CD8-positive, alpha-beta memory T cell (primary cell): Measurements from ENCODE around the gene ASNS. TPM values are rescaled to one million over a fixed set of nuclear protein-coding genes. Genes with fewer than 3 reads are reported as not detected.

Experiments
- CTCF ChIA-PET: fragments of 350-600 bp; sonication (Branson Sonifier 250); formaldehyde crosslinking; loops from one replicate; lab custom pipeline; 2021; ENCODE audit warnings: antibody characterized with exemption; lab: Charles Lee
- POLR2A ChIA-PET: fragments of 350-600 bp; sonication (Branson Sonifier 250); formaldehyde crosslinking; loops from one replicate; lab custom pipeline; 2021; ENCODE audit warnings: antibody characterized with exemption; lab: Charles Lee
- DNase-seq, 5 donors: peaks; one replicate each; pipeline versions ENCODE4 v3.0.0 to v3.0.0-alpha.2; 2020 to 2022; ENCODE audit warnings: mixed read lengths in 1 of 5
- H3K27ac ChIP-seq: one replicate; pipeline ENCODE4 v1.7.0; 2013; ENCODE audit warnings: low read depth, mild to moderate bottlenecking, low read length, moderate library complexity
- H3K27me3 ChIP-seq: 2 replicates; pipeline ENCODE4 v1.7.0; 2013; ENCODE audit warnings: low read length, mild to moderate bottlenecking; ENCODE audit not compliant: insufficient read depth, poor library complexity, severe bottlenecking
- H3K36me3 ChIP-seq: 2 replicates; pipeline ENCODE4 v1.7.0; 2013; ENCODE audit warnings: mild to moderate bottlenecking, low read length, moderate library complexity; ENCODE audit not compliant: insufficient read depth
- H3K4me1 ChIP-seq: 2 replicates; pipeline ENCODE4 v1.7.0; 2013; ENCODE audit warnings: mild to moderate bottlenecking, low read length, moderate library complexity; ENCODE audit not compliant: insufficient read depth
- H3K4me3 ChIP-seq: 2 replicates; pipeline ENCODE4 v1.7.0; 2013; ENCODE audit warnings: mild to moderate bottlenecking, low read length
- H3K9me3 ChIP-seq: 2 replicates; pipeline ENCODE4 v1.7.0; 2013; ENCODE audit warnings: mild to moderate bottlenecking, low read length
- H3K27ac Mint-ChIP-seq, 8 donors: one replicate each; pipeline ENCODE4 v1.8.0; 2020 to 2021; ENCODE audit warnings: mixed read lengths in 8 of 8, mild to moderate bottlenecking in 6 of 8, inconsistent platforms in 3 of 8, moderate library complexity in 3 of 8
- H3K27me3 Mint-ChIP-seq, 2 donors: one replicate each; pipeline ENCODE4 v1.8.0; 2020 to 2021; ENCODE audit warnings: mixed read lengths in 2 of 2, mild to moderate bottlenecking in 1 of 2, moderate library complexity in 1 of 2
- H3K36me3 Mint-ChIP-seq, 3 donors: one replicate each; pipeline ENCODE4 v1.8.0; 2020 to 2021; ENCODE audit warnings: mixed read lengths in 3 of 3, inconsistent platforms in 1 of 3, mild to moderate bottlenecking in 1 of 3
- H3K4me1 Mint-ChIP-seq, 3 donors: one replicate each; pipeline ENCODE4 v1.8.0; 2020 to 2021; ENCODE audit warnings: mixed read lengths in 3 of 3, inconsistent platforms in 1 of 3, mild to moderate bottlenecking in 1 of 3
- H3K4me3 Mint-ChIP-seq, 7 donors: one replicate each; pipeline ENCODE4 v1.8.0; 2020 to 2021; ENCODE audit warnings: mixed read lengths in 7 of 7, mild to moderate bottlenecking in 6 of 7, moderate library complexity in 4 of 7, inconsistent platforms in 2 of 7
- H3K9me3 Mint-ChIP-seq, 5 donors: one replicate each; pipeline ENCODE4 v1.8.0; 2020 to 2022; ENCODE audit warnings: mixed read lengths in 5 of 5, mild to moderate bottlenecking in 3 of 5, moderate library complexity in 2 of 5, inconsistent platforms in 1 of 5
- polyA plus RNA-seq: library from polyadenylated mRNA; unstranded; fragments of 300-500 nt; fragmentation: Illumina TruSeq; gene quantifications from one replicate; pipeline ENCODE4 v1.2.3, GENCODE V29; 2021
- total RNA-seq, 2 experiments: library from RNA; stranded (reverse); gene quantifications; one replicate each; pipeline ENCODE4 v1.2.3, GENCODE V29; 2021

Gene ASNS
- total and polyA plus RNA-seq, 3 experiments from 2014 or later: 13.0 to 104 (median 94.9) TPM

DNA sequence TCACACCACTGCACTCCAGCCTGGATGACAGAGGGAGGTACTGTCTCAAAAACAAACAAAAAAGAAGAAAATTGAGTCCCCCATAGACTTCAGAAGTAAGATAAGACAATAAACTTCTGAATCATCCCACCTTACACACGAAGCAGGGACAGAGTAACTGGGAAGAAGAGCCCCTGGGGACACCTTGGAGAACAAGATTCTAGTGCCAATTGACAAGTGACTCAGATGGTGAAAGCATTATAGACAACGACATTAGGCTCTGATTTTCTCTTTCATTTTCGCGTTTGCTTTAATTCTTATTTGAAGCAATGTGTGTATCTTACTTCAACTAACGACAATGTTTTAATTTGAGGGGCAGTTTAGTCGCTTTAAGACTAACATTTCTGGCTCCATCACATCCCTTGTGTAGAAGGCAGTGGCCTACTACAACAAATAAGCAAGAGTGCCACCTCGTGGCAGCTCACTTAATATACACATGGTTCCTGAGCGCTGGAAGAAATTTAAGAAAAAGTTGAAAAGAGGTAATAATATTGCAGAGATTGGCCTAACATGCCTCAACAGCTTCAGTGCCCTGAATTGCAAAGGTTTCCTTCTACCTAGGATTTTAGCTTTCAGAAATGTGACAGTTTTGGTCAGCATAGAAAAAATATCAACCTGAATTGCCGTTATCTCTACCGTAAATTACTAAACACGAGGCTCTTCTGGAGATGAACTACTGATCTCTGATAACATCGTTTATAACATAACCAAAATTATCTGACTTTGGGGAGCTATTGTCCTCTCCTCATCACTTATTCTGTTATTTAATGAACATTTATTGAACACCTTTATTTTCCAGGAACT lies 36.7 kb downstream of the ASNS start:
- H3K4me1 Mint-ChIP-seq: no peaks in the 10 kb centered on the region
- ChIA-PET POLR2A (no interaction called here), CTCF (interaction anchor here (0.6 to 4.5 kb wide), 12 partner anchors 9 to 1920 kb away, joined by 3 to 27 read pairs (median 4); partner anchors contain the start of gene ASNS)
- Histone ChIP-seq H3K4me1 (no peaks in the 10 kb centered on the region), H3K27me3 (no peaks in the 10 kb centered on the region), H3K27ac (no peak overlapping the region), H3K4me3 (no peak overlapping the region), H3K36me3 (no peaks in the 10 kb centered on the region), H3K9me3 (no peaks in the 10 kb centered on the region)
- peak; percentile 21 to 65 (median 35) for DNase-seq
- no peak overlapping the region for H3K4me3 Mint-ChIP-seq
- H3K27me3 Mint-ChIP-seq: peaks cover 1 to 63% of the 10 kb centered on the region in 2 donors
- H3K27ac Mint-ChIP-seq: no peak overlapping the region
- H3K9me3 Mint-ChIP-seq: no peaks in the 10 kb centered on the region
- no peaks in the 10 kb centered on the region for H3K36me3 Mint-ChIP-seq

DNA sequence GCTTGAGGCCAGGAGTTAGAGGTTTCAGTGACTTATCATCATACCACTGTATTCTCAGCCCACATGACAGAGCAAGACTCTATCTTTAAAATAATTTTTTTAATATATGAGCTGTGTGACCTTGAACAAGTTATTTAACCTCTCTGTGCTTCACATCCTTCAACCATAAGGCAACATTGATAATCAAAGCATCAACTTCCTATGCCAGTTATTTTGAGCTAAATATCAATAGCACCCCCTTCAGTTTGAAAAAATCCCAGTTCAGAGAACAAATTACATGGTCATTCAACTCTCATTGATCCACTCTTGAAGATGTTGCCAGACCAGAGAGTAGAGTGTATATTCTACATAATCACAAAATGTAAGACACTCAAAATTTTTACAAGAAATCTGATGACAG lies 53.0 kb downstream of the ASNS start:
- peaks cover 0 to 3% (median 0%) of the 10 kb centered on the region in 5 donors for H3K9me3 Mint-ChIP-seq
- H3K36me3 Mint-ChIP-seq: no peaks in the 10 kb centered on the region
- ChIA-PET POLR2A (no interaction called here), CTCF (interaction anchor here (1.2 kb wide), 1 partner anchor 17 kb away, joined by 4 read pairs; no protein-coding TSS in a partner anchor)
- peaks cover 6% of the 10 kb centered on the region in 2 donors for H3K27me3 Mint-ChIP-seq
- H3K27ac Mint-ChIP-seq: no peak overlapping the region
- no peaks in the 10 kb centered on the region for H3K4me1 ChIP-seq
- no peaks in the 10 kb centered on the region for H3K27me3 ChIP-seq
- no peaks in the 10 kb centered on the region for H3K36me3 ChIP-seq
- no peak overlapping the region for H3K4me3 ChIP-seq
- DNase-seq: no peak
- H3K9me3 ChIP-seq: no peaks in the 10 kb centered on the region
- no peak overlapping the region for H3K27ac ChIP-seq
- no peak overlapping the region for H3K4me3 Mint-ChIP-seq
- no peaks in the 10 kb centered on the region for H3K4me1 Mint-ChIP-seq

DNA sequence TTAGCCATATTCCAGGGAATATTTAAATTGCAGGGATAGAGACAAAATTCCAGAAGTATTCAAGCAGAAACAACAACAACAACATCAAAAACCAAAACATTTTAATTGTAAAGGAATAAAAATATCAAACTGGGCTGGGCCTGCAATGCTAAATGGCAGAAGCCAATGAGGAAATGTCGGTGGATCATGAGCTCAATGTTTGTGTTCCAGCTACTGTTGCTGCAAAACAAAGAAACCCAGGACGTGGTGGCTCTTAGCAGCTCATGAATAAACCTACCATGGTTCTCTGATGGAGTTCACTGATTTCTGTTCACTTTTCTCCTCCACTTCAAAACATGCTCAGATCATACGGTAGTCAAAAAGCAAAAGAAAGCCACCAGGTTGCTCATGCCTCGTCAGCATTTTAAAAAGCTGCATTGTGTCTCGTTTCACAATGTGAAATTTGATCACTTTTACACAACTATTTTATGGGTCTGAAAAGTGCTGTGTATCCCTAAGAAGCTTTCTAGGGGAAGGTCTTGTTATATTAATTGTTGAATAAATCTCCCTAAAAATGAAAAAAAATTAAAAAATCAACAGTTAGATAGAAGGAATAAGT lies 54.0 kb downstream of the ASNS start:
- POLR2A ChIA-PET: no interaction called here

More for the DNA sequence above, 54.0 kb downstream of the ASNS start:
- Mint-ChIP-seq H3K4me1 (no peaks in the 10 kb centered on the region), H3K4me3 (no peak overlapping the region), H3K9me3 (peaks cover 0 to 5% (median 0%) of the 10 kb centered on the region in 5 donors), H3K27ac (no peak overlapping the region), H3K36me3 (no peaks in the 10 kb centered on the region), H3K27me3 (peaks cover 6% of the 10 kb centered on the region in 2 donors)
- H3K27ac ChIP-seq: no peak overlapping the region
- DNase-seq: no peak
- no peaks in the 10 kb centered on the region for H3K4me1 ChIP-seq
- H3K4me3 ChIP-seq: no peak overlapping the region
- CTCF ChIA-PET: interaction anchor here (1.2 kb wide), 1 partner anchor 18 kb away, joined by 4 read pairs; no protein-coding TSS in a partner anchor
- no peaks in the 10 kb centered on the region for H3K36me3 ChIP-seq
- H3K9me3 ChIP-seq: no peaks in the 10 kb centered on the region
- H3K27me3 ChIP-seq: no peaks in the 10 kb centered on the region

Other genes starting within 250 kb of the ASNS start
- under 1 TPM; 0.55 to 0.68 TPM for gene TAC1, start 140.3 kb downstream of the ASNS start, total RNA-seq
- not detected for gene TAC1, start 140.3 kb downstream of the ASNS start, polyA plus RNA-seq
- not detected for gene OCM2, start 117.8 kb upstream of the ASNS start, total RNA-seq
- gene OCM2, start 117.8 kb upstream of the ASNS start, polyA plus RNA-seq: not detected
- gene LMTK2, start 234.5 kb upstream of the ASNS start, total RNA-seq: 10 to 100 TPM; 16.0 to 17.1 TPM
- 4.6 TPM for gene LMTK2, start 234.5 kb upstream of the ASNS start, polyA plus RNA-seq